ENCODE measurements around the gene NEK10. TPM values are rescaled to one million over a fixed set of nuclear protein-coding genes. Genes with fewer than 3 reads are reported as not detected.

The NEK10 gene
- total RNA-seq, 1 experiment from 2014 or later: 0.66 TPM

GRCh38 chr3:27186013-27186412 is 183.2 kb downstream of the NEK10 start:
- Mint-ChIP-seq H3K27ac (no peak overlapping the region), H3K36me3 (ENCODE audit: insufficient read depth in 1 of 3, low read depth in 3 of 3) (no peaks in the 10 kb centered on the region), H3K4me3 (no peak overlapping the region), H3K9me3 (no peaks in the 10 kb centered on the region), H3K4me1 (0 out of 4 replicates have a peak, but pooled peaks cover 0 to 2% of the 10 kb centered on the region in 2 experiments), H3K27me3 (ENCODE audit: low read depth) (no peaks in the 10 kb centered on the region)
- no peak overlapping the region for H3T11ph ChIP-seq (ENCODE audit: low read length)
- no peaks in the 10 kb centered on the region for H3K27me3 ChIP-seq (ENCODE audit: insufficient read depth, low read length)
- H4K20me1 ChIP-seq (ENCODE audit: control insufficient read depth, insufficient read depth, insufficient read length): no peaks in the 10 kb centered on the region
- H3K18ac ChIP-seq (ENCODE audit: insufficient read length, low read depth, low read length): no peak overlapping the region
- H2BK20ac ChIP-seq (ENCODE audit: low read depth, low read length, poor library complexity, severe bottlenecking): no peak overlapping the region
- no peak for DNase-seq
- H3K23me2 ChIP-seq (ENCODE audit: insufficient read length, low read depth, low read length, poor library complexity, severe bottlenecking): no peaks in the 10 kb centered on the region
- no CpG with 5 or more reads among the region's 5 CpGs for WGBS (ENCODE audit: extremely low coverage, insufficient read length, low lambda C conversion rate)
- H2BK12ac ChIP-seq (ENCODE audit: insufficient read length, low read depth, low read length): no peak overlapping the region
- H2BK5ac ChIP-seq (ENCODE audit: insufficient read length, low read length): no peak overlapping the region
- no peak overlapping the region for H3K27ac ChIP-seq (ENCODE audit: insufficient read length, low read depth, low read length)
- TF ChIP-seq CTCF (conservative IDR thresholded peaks at IDR 0.05): no peak
- no peaks in the 10 kb centered on the region for H3K79me1 ChIP-seq (ENCODE audit: insufficient read depth, low read depth, low read length, poor library complexity, severe bottlenecking)
- H2AK5ac ChIP-seq (ENCODE audit: insufficient read length, low read length): no peak overlapping the region
- no peak overlapping the region for H2AFZ ChIP-seq (ENCODE audit: low read length)
- H2BK15ac ChIP-seq (ENCODE audit: low read depth, low read length): no peak overlapping the region
- no peak overlapping the region for H2BK120ac ChIP-seq (ENCODE audit: low read depth, low read length, poor library complexity, severe bottlenecking)
- H3K9ac ChIP-seq (ENCODE audit: extremely low read depth, insufficient read length, low read length): no peak overlapping the region
- no peaks in the 10 kb centered on the region for H3K79me2 ChIP-seq (ENCODE audit: insufficient read depth, low read length)
- no peak overlapping the region for H4K8ac ChIP-seq (replicated peaks; ENCODE audit: insufficient read length, low read depth, low read length)
- no peak overlapping the region for H3K4ac ChIP-seq (ENCODE audit: low read depth, low read length)
- H3K9me3 ChIP-seq (ENCODE audit: control insufficient read depth, low read depth, low read length): no peaks in the 10 kb centered on the region
- H4K5ac ChIP-seq (ENCODE audit: insufficient read length, low read depth, low read length): no peak overlapping the region
- no peaks in the 10 kb centered on the region for H3K4me1 ChIP-seq (ENCODE audit: insufficient read depth, low read length)
- H4K91ac ChIP-seq (ENCODE audit: insufficient read length, low read depth, low read length): no peak overlapping the region
- no peak overlapping the region for H3K23ac ChIP-seq (ENCODE audit: insufficient read length, low read depth, low read length)
- H3K14ac ChIP-seq (ENCODE audit: insufficient read depth, low read length): no peak overlapping the region
- no peak overlapping the region for H3K56ac ChIP-seq (ENCODE audit: insufficient read length, low read depth, low read length)
- H3K4me2 ChIP-seq (ENCODE audit: insufficient read depth, insufficient read length, low read length): no peak overlapping the region

Data from H9 (cell line).